Osteoblast (primary cell): ENCODE results near the gene FAM184A. TPM values are rescaled to one million over a fixed set of nuclear protein-coding genes. Genes with fewer than 3 reads are reported as not detected.

Experiments used
- DNase-seq: peaks from one replicate; pipeline ENCODE4 v3.0.0; 2011; ENCODE audit warnings: low spot score, mixed read lengths; ENCODE audit not compliant: insufficient read length; ENCODE audit errors: missing footprints
- H2AFZ ChIP-seq: 2 replicates; pipeline ENCODE4 v1.6.0; 2011; ENCODE audit warnings: mild to moderate bottlenecking, low read length
- H3K27ac ChIP-seq: 2 replicates; pipeline ENCODE4 v1.5.1; 2011; ENCODE audit warnings: mild to moderate bottlenecking, low read depth, low read length, moderate library complexity
- H3K27me3 ChIP-seq: 2 replicates; pipeline ENCODE4 v1.6.0; 2012; ENCODE audit warnings: mild to moderate bottlenecking, control low read depth, inconsistent platforms, low read length, moderate library complexity; ENCODE audit not compliant: insufficient read depth
- H3K36me3 ChIP-seq: 2 replicates; pipeline ENCODE4 v1.5.1; 2011; ENCODE audit warnings: mild to moderate bottlenecking, low read length, control low read depth, moderate library complexity; ENCODE audit not compliant: insufficient read depth
- H3K4me1 ChIP-seq: 2 replicates; pipeline ENCODE4 v1.5.1; 2011; ENCODE audit warnings: mild to moderate bottlenecking, low read length, control low read depth, moderate library complexity; ENCODE audit not compliant: insufficient read depth
- H3K4me2 ChIP-seq: 2 replicates; pipeline ENCODE4 v1.6.0; 2011; ENCODE audit warnings: mild to moderate bottlenecking, low read length; ENCODE audit not compliant: insufficient read depth
- H3K4me3 ChIP-seq: fragments of 200-600 bp; sonication (generic); 3 replicates; pipeline ENCODE4 v1.5.1; 2012; ENCODE audit warnings: mild to moderate bottlenecking, low read length, inconsistent platforms; ENCODE audit not compliant: insufficient read depth
- H3K79me2 ChIP-seq: 2 replicates; pipeline ENCODE4 v1.6.0; 2012; ENCODE audit warnings: mild to moderate bottlenecking, low read length, control low read depth, inconsistent platforms; ENCODE audit not compliant: insufficient read depth
- H3K9me3 ChIP-seq: 2 replicates; pipeline ENCODE4 v1.5.1; 2011; ENCODE audit warnings: low read depth, low read length, control low read depth
- H4K20me1 ChIP-seq: 2 replicates; pipeline ENCODE4 v1.6.0; 2012; ENCODE audit warnings: mild to moderate bottlenecking, low read length, control low read depth; ENCODE audit not compliant: insufficient read depth
- total RNA-seq: library from RNA; depleted of rRNA; stranded (reverse); fragments of >200 nt; gene quantifications from 2 replicates; pipeline ENCODE4 v1.2.3, GENCODE V29; 2012
- TF ChIP-seq, protein P1 (sequence below): IDR thresholded peaks from 2 replicates; pipeline ENCODE4 v1.5.1; 2011; ENCODE audit warnings: mild to moderate bottlenecking, low read depth, low read length, moderate library complexity; ENCODE audit errors: extremely low read depth

Gene FAM184A
- total RNA-seq, 1 donor: 0.36 TPM

DNA sequence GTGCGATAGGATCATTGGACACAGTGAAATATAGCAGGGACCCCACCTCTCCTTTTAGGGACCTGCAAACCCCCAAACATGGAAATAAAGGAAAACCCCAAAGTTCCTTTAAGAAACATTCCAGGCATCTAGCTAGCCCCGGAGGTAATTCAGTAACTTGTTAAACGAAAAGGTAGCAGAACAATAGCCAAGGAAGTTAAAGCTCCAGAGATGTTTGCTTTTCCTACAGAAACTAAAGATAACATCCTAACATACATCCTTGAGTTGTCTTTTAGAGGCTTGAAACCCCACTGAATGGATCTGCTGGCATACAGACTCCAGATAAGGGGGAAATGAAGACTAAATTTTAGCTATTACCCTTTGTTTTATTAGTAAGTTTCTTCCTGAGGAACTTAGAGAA, 51.0 kb downstream of the FAM184A start:
- TF ChIP-seq, protein P1, sequence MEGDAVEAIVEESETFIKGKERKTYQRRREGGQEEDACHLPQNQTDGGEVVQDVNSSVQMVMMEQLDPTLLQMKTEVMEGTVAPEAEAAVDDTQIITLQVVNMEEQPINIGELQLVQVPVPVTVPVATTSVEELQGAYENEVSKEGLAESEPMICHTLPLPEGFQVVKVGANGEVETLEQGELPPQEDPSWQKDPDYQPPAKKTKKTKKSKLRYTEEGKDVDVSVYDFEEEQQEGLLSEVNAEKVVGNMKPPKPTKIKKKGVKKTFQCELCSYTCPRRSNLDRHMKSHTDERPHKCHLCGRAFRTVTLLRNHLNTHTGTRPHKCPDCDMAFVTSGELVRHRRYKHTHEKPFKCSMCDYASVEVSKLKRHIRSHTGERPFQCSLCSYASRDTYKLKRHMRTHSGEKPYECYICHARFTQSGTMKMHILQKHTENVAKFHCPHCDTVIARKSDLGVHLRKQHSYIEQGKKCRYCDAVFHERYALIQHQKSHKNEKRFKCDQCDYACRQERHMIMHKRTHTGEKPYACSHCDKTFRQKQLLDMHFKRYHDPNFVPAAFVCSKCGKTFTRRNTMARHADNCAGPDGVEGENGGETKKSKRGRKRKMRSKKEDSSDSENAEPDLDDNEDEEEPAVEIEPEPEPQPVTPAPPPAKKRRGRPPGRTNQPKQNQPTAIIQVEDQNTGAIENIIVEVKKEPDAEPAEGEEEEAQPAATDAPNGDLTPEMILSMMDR: no peak
- no peak for DNase-seq
- no peaks in the 10 kb centered on the region for H4K20me1 ChIP-seq

DNA sequence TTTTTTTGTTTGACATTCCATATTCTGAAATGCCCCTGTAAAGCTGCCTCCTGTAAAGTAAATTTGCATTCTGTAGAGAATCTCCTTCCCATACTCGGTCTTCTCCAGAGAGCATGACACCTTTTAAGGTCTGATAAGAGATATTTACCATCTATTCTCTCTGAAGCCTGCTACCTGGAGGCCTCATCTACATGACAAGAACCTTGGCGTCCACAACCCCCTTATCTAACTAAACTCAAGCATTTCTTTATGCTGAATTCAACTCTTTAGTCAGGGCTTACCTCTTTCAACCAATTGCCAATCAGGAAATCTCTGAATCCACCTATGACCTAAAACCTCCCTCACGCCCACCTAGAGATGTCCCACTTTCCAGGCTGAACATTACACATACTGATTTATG, 51.6 kb downstream of the FAM184A start:
- Histone ChIP-seq H2AFZ (no peak overlapping the region), H3K79me2 (no peaks in the 10 kb centered on the region), H4K20me1 (no peaks in the 10 kb centered on the region), H3K36me3 (no peaks in the 10 kb centered on the region), H3K4me3 (no peak overlapping the region), H3K4me2 (no peak overlapping the region), H3K27me3 (no peaks in the 10 kb centered on the region), H3K27ac (no peak overlapping the region), H3K4me1 (no peaks in the 10 kb centered on the region), H3K9me3 (no peaks in the 10 kb centered on the region)
- TF ChIP-seq, protein P1: no peak
- no peak for DNase-seq

More for the DNA sequence above, 51.0 kb downstream of the FAM184A start:
- Histone ChIP-seq H3K27ac (no peak overlapping the region), H3K9me3 (no peaks in the 10 kb centered on the region), H3K27me3 (no peaks in the 10 kb centered on the region), H3K36me3 (no peaks in the 10 kb centered on the region), H3K79me2 (no peaks in the 10 kb centered on the region), H3K4me3 (no peak overlapping the region), H3K4me1 (no peaks in the 10 kb centered on the region), H2AFZ (no peak overlapping the region), H3K4me2 (no peak overlapping the region)

DNA sequence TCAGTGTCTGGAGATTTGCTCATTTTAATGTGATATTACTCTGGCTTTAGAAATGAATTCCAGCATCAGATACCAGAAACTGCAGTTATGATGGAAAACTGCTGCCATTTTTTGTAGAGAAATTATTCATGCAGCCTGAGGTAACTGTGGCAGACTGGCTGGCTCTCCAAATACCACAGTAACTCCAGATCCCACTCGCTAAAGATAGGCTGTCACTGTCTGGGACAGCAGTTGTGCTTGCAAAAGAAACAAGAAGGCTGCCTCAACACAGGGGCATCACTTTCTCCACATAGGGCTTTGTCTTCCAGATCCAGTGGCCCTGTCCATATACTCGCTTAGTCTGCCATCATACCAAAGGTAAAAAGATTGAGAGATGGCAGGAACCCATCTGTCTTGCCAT, 52.7 kb downstream of the FAM184A start:
- H3K4me1 ChIP-seq: no peaks in the 10 kb centered on the region
- H4K20me1 ChIP-seq: no peaks in the 10 kb centered on the region
- H3K79me2 ChIP-seq: no peaks in the 10 kb centered on the region
- no peak overlapping the region for H3K4me3 ChIP-seq
- H3K9me3 ChIP-seq: no peaks in the 10 kb centered on the region
- no peak overlapping the region for H3K4me2 ChIP-seq
- no peak overlapping the region for H2AFZ ChIP-seq
- H3K27ac ChIP-seq: no peak overlapping the region
- no peak for DNase-seq
- H3K27me3 ChIP-seq: no peaks in the 10 kb centered on the region
- no peaks in the 10 kb centered on the region for H3K36me3 ChIP-seq
- TF ChIP-seq, protein P1: no peak

DNA sequence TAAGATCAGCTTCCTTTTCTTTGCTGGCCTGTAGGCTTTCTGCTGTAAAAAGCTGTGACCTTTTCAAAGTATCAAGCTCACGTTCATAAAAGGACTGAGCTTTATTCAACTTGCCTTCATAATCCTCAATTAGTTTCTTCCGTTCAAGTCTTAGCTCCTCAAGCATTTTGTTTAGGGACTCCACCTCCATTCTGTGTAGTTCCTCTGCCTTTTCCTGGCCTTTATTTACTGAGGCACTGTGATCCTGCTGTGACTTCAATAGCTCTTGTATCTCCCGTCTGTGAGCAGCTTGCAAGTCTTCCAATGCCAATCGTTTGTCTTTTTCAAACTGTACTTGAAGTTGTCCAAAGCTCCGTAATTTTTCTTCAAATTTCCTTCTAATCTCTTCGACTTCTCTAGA, 54.4 kb downstream of the FAM184A start:
- H3K4me2 ChIP-seq: no peak overlapping the region
- no peaks in the 10 kb centered on the region for H3K9me3 ChIP-seq
- H3K4me1 ChIP-seq: no peaks in the 10 kb centered on the region
- H3K79me2 ChIP-seq: no peaks in the 10 kb centered on the region
- no peaks in the 10 kb centered on the region for H3K36me3 ChIP-seq
- TF ChIP-seq, protein P1: no peak
- no peak for DNase-seq
- no peaks in the 10 kb centered on the region for H4K20me1 ChIP-seq
- H3K4me3 ChIP-seq: no peak overlapping the region
- no peak overlapping the region for H3K27ac ChIP-seq
- no peak overlapping the region for H2AFZ ChIP-seq
- H3K27me3 ChIP-seq: no peaks in the 10 kb centered on the region
